OCI-LY1 (cell line): Measurements from ENCODE around the gene LRIG3.

Experiments used
- H2AFZ ChIP-seq: fragments of 200-600 bp; sonication (generic), shearing (Covaris generic); 2 replicates; pipeline ENCODE4 v1.6.0; 2014; ENCODE audit warnings: antibody characterized with exemption, mild to moderate bottlenecking, low read length
- H3F3A ChIP-seq: fragments of 200-600 bp; sonication (generic), shearing (Covaris generic); 2 replicates; pipeline ENCODE4 v1.6.0; 2014; ENCODE audit warnings: mild to moderate bottlenecking, antibody characterized with exemption, low read length, moderate library complexity; ENCODE audit not compliant: insufficient read depth
- H3K27ac ChIP-seq: fragments of 200-600 bp; sonication (generic); 2 replicates; pipeline ENCODE4 v1.5.1; 2014; ENCODE audit warnings: low read length, mixed run types, mild to moderate bottlenecking, low read depth; ENCODE audit not compliant: poor library complexity, severe bottlenecking
- H3K27me3 ChIP-seq: fragments of 200-600 bp; sonication (generic); 2 replicates; pipeline ENCODE4 v1.6.0; 2014; ENCODE audit warnings: antibody characterized with exemption, mild to moderate bottlenecking, low read length, moderate library complexity; ENCODE audit not compliant: insufficient read depth
- H3K36me3 ChIP-seq: fragments of 200-600 bp; sonication (generic); 2 replicates; pipeline ENCODE4 v1.6.1; 2014; ENCODE audit warnings: mild to moderate bottlenecking, antibody characterized with exemption, low read length, moderate library complexity, mixed read lengths; ENCODE audit not compliant: insufficient read depth
- H3K4me1 ChIP-seq: fragments of 200-600 bp; sonication (generic); 2 replicates; pipeline ENCODE4 v1.5.1; 2014; ENCODE audit warnings: mild to moderate bottlenecking, low read length, moderate library complexity; ENCODE audit not compliant: insufficient read depth, severe bottlenecking
- H3K4me2 ChIP-seq: fragments of 200-600 bp; sonication (generic), shearing (Covaris generic); 2 replicates; pipeline ENCODE4 v1.6.1; 2014; ENCODE audit warnings: low read length
- H3K4me3 ChIP-seq: fragments of 200-600 bp; sonication (generic); 2 replicates; pipeline ENCODE4 v1.5.1; 2014; ENCODE audit warnings: low read length, low read depth, mild to moderate bottlenecking, mixed read lengths; ENCODE audit not compliant: poor library complexity, severe bottlenecking
- H3K79me2 ChIP-seq: fragments of 200-600 bp; shearing (Covaris generic); 2 replicates; pipeline ENCODE4 v1.6.1; 2016; ENCODE audit warnings: mixed run types, low read length, mixed read lengths; ENCODE audit not compliant: insufficient read depth
- H3K9ac ChIP-seq: fragments of 200-600 bp; sonication (generic), shearing (Covaris generic); 2 replicates; pipeline ENCODE4 v1.6.1; 2014; ENCODE audit warnings: mild to moderate bottlenecking, low read length, mixed read lengths
- H3K9me2 ChIP-seq: fragments of 200-600 bp; sonication (generic), shearing (Covaris generic); 2 replicates; pipeline ENCODE4 v1.6.1; 2014; ENCODE audit warnings: low read depth, mild to moderate bottlenecking, low read length, mixed read lengths
- H3K9me3 ChIP-seq: fragments of 200-600 bp; shearing (Covaris generic); 2 replicates; pipeline ENCODE4 v1.6.1; 2014; ENCODE audit warnings: low read length, mixed read lengths
- H4K20me1 ChIP-seq: fragments of 200-600 bp; sonication (generic), shearing (Covaris generic); 2 replicates; pipeline ENCODE4 v1.6.0; 2016; ENCODE audit warnings: mild to moderate bottlenecking, low read length; ENCODE audit not compliant: insufficient read depth
- EZH2 ChIP-seq: fragments of 200-600 bp; sonication (generic), shearing (Covaris generic); IDR thresholded peaks from 2 replicates; pipeline ENCODE4 v1.8.0; 2017; ENCODE audit warnings: borderline replicate concordance, mixed run types, mild to moderate bottlenecking, antibody characterized with exemption, low read length, moderate library complexity, mixed read lengths
- TF ChIP-seq, protein P1 (sequence below): fragments of 200-600 bp; sonication (generic), shearing (Covaris generic); IDR thresholded peaks from 2 replicates; pipeline ENCODE4 v1.5.1; 2017; ENCODE audit warnings: mild to moderate bottlenecking, antibody characterized with exemption, low read length, moderate library complexity, mixed read lengths

LRIG3 gene

DNA sequence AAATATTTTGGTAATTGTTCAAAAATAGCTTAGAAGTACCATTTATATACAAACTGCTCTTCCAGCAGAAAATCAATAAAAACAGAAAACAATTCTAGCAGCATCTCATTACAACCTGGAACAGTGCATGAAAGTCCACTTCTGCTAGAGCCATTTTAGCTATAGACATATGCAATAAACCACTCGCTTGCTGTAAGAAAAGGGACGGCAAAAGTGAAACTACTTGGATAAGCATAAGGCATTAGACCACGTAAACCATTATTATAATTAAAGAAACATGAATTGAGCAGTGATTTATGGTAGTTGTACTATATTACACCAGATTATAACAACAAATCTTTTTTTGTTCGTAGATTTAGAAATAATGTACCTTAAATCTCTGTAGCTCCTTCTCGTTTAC is 48.7 kb downstream of the LRIG3 start:
- H4K20me1 ChIP-seq = no peaks in the 10 kb centered on the region
- no peaks in the 10 kb centered on the region for H3K27me3 ChIP-seq
- no peaks in the 10 kb centered on the region for H3K79me2 ChIP-seq
- no peaks in the 10 kb centered on the region for H3K36me3 ChIP-seq
- H3K4me2 ChIP-seq = no peak overlapping the region; the same call in 1 of the 2 replicates
- H3K4me3 ChIP-seq = no peak overlapping the region
- H3K9me3 ChIP-seq = no peaks in the 10 kb centered on the region
- TF ChIP-seq, protein P1, sequence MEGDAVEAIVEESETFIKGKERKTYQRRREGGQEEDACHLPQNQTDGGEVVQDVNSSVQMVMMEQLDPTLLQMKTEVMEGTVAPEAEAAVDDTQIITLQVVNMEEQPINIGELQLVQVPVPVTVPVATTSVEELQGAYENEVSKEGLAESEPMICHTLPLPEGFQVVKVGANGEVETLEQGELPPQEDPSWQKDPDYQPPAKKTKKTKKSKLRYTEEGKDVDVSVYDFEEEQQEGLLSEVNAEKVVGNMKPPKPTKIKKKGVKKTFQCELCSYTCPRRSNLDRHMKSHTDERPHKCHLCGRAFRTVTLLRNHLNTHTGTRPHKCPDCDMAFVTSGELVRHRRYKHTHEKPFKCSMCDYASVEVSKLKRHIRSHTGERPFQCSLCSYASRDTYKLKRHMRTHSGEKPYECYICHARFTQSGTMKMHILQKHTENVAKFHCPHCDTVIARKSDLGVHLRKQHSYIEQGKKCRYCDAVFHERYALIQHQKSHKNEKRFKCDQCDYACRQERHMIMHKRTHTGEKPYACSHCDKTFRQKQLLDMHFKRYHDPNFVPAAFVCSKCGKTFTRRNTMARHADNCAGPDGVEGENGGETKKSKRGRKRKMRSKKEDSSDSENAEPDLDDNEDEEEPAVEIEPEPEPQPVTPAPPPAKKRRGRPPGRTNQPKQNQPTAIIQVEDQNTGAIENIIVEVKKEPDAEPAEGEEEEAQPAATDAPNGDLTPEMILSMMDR = no peak
- no peak for TF ChIP-seq EZH2
- H3K4me1 ChIP-seq = no peaks in the 10 kb centered on the region
- no peaks in the 10 kb centered on the region for H3F3A ChIP-seq
- no peaks in the 10 kb centered on the region for H3K9me2 ChIP-seq
- no peak overlapping the region for H3K27ac ChIP-seq
- H2AFZ ChIP-seq = no peak overlapping the region
- H3K9ac ChIP-seq = no peak overlapping the region

DNA sequence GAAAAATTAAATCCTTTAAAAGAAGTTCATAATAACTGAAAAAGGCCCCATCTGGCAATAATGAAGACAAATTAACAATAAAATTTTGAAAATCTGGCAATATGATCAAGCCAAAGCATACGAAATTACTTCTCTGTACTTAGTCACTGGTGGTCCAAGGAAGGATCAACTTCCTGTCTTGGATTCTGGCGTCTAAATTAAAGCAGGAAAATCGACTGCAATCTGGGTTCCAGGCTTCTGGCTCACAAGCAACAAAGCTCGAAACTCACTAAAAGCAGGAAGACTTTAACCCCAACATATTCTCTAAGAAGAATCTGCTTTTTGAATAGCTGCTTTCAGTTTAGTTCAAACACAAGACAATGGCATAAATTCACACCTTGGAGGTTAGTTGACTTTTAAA is 49.7 kb downstream of the LRIG3 start:
- no peak for TF ChIP-seq EZH2
- TF ChIP-seq, protein P1 = no peak
- H3K27me3 ChIP-seq = no peaks in the 10 kb centered on the region
- no peak overlapping the region for H3K4me2 ChIP-seq
- H3F3A ChIP-seq = no peaks in the 10 kb centered on the region
- H3K9ac ChIP-seq = no peak overlapping the region
- no peaks in the 10 kb centered on the region for H3K9me2 ChIP-seq
- H2AFZ ChIP-seq = no peak overlapping the region
- no peak overlapping the region for H3K4me3 ChIP-seq
- H3K4me1 ChIP-seq = no peaks in the 10 kb centered on the region
- no peaks in the 10 kb centered on the region for H4K20me1 ChIP-seq
- no peaks in the 10 kb centered on the region for H3K79me2 ChIP-seq
- no peak overlapping the region for H3K27ac ChIP-seq
- no peaks in the 10 kb centered on the region for H3K9me3 ChIP-seq
- H3K36me3 ChIP-seq = no peaks in the 10 kb centered on the region

DNA sequence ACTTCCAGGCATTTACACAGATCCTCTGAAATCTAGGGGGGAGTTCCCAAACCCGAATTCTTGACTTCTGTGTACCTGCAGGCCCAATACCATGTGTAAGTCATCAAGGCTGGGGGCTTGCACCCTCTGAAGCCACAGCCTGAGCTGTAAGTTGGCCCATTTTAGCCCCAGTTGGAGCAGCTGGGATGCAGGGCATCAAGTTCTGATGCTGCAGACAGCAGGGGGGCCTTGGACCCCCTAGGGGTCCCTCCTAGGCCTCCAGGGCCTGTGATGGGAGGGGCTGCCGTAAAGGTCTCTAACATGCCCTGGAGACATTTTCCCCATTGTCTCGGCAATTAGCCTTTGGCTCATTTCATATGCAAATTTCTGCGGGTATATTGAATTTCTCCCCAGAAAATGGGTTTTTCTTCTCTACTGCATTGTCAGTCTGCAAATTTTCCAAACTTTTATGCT is 59.5 kb downstream of the LRIG3 start:
- no peaks in the 10 kb centered on the region for H3K4me1 ChIP-seq
- no peaks in the 10 kb centered on the region for H3K9me2 ChIP-seq
- H3K4me2 ChIP-seq = no peak overlapping the region
- H3K79me2 ChIP-seq = no peaks in the 10 kb centered on the region
- no peak overlapping the region for H3K4me3 ChIP-seq
- H3F3A ChIP-seq = no peaks in the 10 kb centered on the region
- H3K36me3 ChIP-seq = no peaks in the 10 kb centered on the region
- no peaks in the 10 kb centered on the region for H3K9me3 ChIP-seq
- H4K20me1 ChIP-seq = no peaks in the 10 kb centered on the region
- H3K27me3 ChIP-seq = no peaks in the 10 kb centered on the region
- H3K9ac ChIP-seq = no peak overlapping the region
- H3K27ac ChIP-seq = no peak overlapping the region
- H2AFZ ChIP-seq = no peak overlapping the region
- TF ChIP-seq, protein P1 = no peak
